Nasal cavity respiratory epithelium epithelial cell of viscerocranial mucosa (primary cell): ENCODE measurements around the gene METTL1. TPM values are rescaled to one million over a fixed set of nuclear protein-coding genes. Genes with fewer than 3 reads are reported as not detected.

Experiments
- total RNA-seq: library from RNA; depleted of rRNA; stranded (reverse); fragments of >200 nt; gene quantifications from 2 replicates; pipeline ENCODE4 v1.2.3, GENCODE V29; 2014

The METTL1 gene
- total RNA-seq, result 8.5 and 9.5 TPM in 2 replicates

DNA sequence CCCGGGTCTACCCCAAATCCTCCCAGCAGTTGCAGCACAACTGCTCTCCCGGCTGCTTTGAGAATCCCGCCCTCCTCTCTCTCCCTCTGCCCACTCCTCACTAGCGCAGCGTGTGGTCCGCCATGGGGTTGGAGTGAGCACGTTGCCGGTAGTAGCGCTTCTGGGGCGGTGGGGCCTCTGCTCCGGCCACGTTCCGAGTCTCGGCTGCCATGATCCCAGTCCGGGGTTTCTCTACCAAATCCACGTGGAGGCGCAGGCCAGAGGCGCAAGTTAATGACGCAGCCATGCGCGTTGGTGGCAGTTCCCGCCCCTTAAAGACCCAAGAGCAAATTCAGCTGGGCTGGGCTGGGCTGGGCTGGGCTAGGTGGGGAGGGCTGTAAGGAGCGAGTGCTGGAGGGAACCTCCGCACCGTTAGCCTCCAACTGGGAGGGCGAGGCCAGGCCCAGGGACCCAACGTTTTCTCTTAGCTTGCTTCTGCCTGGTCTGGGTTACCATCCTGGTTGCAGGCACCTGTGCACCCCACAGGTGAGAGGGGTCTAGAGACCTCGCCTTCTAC lies at the start of gene METTL1:
METTL1 (minus strand) TSS at position 233 of the 556 bp plus-strand sequence; CDS start at position 211, 22 bp downstream.

DNA sequence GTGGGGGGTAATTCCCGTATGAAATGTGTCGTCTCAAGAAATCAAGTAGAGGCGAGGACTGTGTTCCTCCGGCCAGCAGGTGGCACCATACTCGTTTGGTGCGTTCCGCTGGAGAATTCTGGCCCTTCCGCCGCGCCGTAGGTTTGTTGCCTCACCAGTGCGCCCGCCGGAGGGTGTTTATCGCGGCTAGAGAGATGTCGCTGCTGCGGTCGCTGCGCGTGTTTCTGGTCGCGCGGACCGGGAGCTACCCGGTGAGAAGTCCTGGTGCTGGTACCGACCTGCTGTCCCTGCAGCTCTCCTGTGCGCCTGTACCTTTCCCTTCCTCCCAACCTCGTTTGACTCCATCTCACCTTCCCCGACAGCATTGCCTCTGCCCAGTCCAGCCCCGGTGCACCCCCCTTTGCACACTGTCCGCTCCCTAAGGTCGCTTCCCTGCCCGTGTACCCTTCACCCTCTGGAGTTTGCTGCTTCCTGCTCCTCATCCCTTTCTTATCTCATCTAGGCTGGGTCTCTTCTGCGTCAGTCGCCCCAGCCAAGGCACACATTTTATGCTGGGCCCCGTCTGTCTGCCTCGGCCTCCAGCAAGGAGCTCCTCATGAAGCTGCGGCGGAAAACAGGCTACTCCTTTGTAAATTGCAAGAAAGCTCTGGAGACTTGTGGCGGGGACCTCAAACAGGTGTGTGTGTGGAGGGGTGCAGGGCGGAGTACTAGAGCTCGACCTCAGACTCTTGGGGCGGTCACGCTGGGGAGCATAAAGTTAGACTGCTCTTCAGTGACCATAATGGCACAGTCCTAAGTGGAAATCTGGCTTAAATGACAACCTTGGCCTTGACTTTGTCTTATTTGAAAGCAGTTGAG lies 10.9 kb upstream of the METTL1 start, which contains the start of gene TSFM:
TSFM (plus strand) TSS at position 180 of the 858 bp plus-strand sequence; CDS start at position 195, 15 bp downstream.

DNA sequence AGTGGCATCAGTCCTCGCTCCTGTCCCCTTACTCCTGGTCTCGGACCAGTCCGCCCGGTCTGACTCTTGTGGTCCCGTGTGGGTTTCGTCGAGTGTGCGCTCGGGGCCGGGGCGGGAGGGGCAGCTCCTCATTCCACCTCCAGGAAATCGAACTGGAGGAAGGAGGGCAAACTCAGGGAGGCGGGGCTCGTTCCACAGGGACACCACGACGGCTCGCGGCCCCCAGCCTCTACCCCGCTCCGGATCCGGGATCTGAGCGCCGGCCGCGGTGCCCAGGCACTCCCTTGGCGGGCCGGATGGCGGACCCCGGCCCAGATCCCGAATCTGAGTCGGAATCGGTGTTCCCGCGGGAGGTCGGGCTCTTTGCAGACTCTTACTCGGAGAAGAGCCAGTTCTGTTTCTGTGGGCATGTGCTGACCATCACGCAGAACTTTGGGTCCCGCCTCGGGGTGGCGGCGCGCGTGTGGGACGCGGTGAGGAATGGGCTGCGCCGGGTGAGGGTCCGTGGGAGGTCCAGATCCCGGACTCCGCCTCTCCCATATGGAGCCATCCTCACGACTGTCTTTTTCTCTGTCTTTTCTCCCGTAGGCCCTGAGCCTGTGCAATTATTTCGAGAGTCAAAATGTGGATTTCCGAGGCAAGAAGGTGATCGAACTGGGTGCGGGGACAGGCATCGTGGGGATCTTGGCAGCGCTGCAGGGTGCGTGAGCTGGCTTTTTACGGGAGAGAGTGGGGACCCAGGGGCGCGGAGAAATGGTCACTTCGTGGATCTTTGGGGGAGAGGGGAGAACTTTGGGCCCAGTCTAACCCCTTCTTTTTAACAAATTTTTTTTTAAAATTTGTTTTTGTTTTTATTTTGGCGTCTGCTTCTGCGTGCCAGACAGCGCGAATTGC lies 771 bp upstream of the METTL1 start, which contains the start of gene EEF1AKMT3:
EEF1AKMT3 (plus strand) TSS at position 186 of the 894 bp plus-strand sequence; CDS start at position 297, 111 bp downstream.

GRCh38 chr12:57766464-57767304 lies 5.2 kb downstream of the METTL1 start, which contains the start of gene CYP27B1:
TSS of gene CYP27B1 (minus strand) at chr12:57767078. CDS start at chr12:57767041, 37 bp downstream.

GRCh38 chr12:57754411-57755193 lies 17.3 kb downstream of the METTL1 start, which contains the start of gene MARCHF9:
TSS of gene MARCHF9 (plus strand) at chr12:57755103. CDS start at chr12:57755529, 426 bp downstream.

GRCh38 chr12:57751788-57752667 lies 19.9 kb downstream of the METTL1 start, which contains the start of gene CDK4:
TSS of gene CDK4 (minus strand) at chr12:57752310. CDS start at chr12:57751717, 593 bp downstream.

GRCh38 chr12:57744777-57745484 lies 27.0 kb downstream of the METTL1 start, which contains the start of gene TSPAN31:
TSS of gene TSPAN31 (plus strand) at chr12:57745039. CDS start at chr12:57745155, 116 bp downstream.

DNA sequence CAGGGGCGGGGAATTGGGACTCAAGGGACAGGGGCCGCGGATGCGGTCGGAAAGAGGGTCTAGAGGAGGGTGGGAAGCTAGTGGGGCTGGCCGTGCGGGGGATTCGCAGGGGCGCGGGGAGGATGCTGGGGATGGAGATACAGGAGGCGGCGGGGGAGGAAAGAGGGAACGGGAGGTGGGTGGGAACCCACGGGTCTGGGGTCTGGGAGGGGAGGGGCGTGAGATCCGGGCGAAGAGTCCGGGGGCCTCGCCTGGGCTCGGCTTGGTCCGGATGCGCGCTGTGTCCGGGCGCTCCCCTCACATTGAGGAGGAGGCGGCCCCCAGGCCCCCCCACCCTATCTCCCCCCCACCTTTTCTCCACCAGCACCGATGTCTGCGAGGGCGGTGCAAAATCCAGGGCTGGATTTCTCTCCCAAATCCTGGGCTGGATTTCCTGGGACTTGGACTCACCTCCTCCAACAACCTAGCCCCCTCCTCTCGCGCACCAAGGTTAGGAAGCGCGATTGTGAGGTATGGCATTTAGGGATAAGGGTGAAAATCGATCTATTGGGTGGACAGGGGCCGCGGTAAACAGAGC lies 33.2 kb downstream of the METTL1 start, which contains the start of gene AGAP2:
AGAP2 (minus strand) TSS at position 82 of the 577 bp plus-strand sequence. CDS start 496 bp downstream, outside the sequence.

Other genes with a start within 250 kb of the METTL1 start
- 3.4 and 19.0 TPM in 2 replicates for gene MBD6, start 249.3 kb downstream of the METTL1 start, total RNA-seq
- 68.7 and 104 TPM in 2 replicates for gene DCTN2, start 224.9 kb downstream of the METTL1 start, total RNA-seq
- gene KIF5A, start 222.1 kb downstream of the METTL1 start, total RNA-seq, result under 0.01 and 0.21 TPM in 2 replicates
- gene PIP4K2C, start 180.9 kb downstream of the METTL1 start, total RNA-seq, result 47.8 and 62.5 TPM in 2 replicates
- gene DTX3, start 167.3 kb downstream of the METTL1 start, total RNA-seq, result 3.1 and 7.0 TPM in 2 replicates
- under 0.01 and 0.43 TPM in 2 replicates for gene ARHGEF25, start 160.7 kb downstream of the METTL1 start, total RNA-seq
- gene B4GALNT1, start 138.9 kb downstream of the METTL1 start, total RNA-seq, result 0.07 TPM in 1 of 2 replicates, not detected in the other
- gene OS9, start 78.0 kb downstream of the METTL1 start, total RNA-seq, result 188 and 209 TPM in 2 replicates
- gene AGAP2, start 33.4 kb downstream of the METTL1 start, total RNA-seq, result under 0.01 and 0.07 TPM in 2 replicates
- 42.8 and 93.6 TPM in 2 replicates for gene TSPAN31, start 27.1 kb downstream of the METTL1 start, total RNA-seq
- gene CDK4, start 19.8 kb downstream of the METTL1 start, total RNA-seq, result 108 and 152 TPM in 2 replicates
- gene MARCHF9, start 17.0 kb downstream of the METTL1 start, total RNA-seq, result 6.5 and 9.7 TPM in 2 replicates
- 1.5 and 4.1 TPM in 2 replicates for gene CYP27B1, start 5.0 kb downstream of the METTL1 start, total RNA-seq
- 6.8 and 7.7 TPM in 2 replicates for gene EEF1AKMT3, start 509 bp upstream of the METTL1 start, total RNA-seq
- 17.1 and 17.3 TPM in 2 replicates for gene TSFM, start 10.7 kb upstream of the METTL1 start, total RNA-seq
- gene AVIL, start 46.6 kb upstream of the METTL1 start, total RNA-seq, result 0.34 and 3.3 TPM in 2 replicates
- gene CTDSP2, start 74.6 kb upstream of the METTL1 start, total RNA-seq, result 32.5 and 72.8 TPM in 2 replicates
- 4.2 and 6.5 TPM in 2 replicates for gene ATP23, start 169.5 kb upstream of the METTL1 start, total RNA-seq